ENCODE results near the gene HSD17B8.

Gene HSD17B8

GRCh38 chr6:33185654-33186187, 18.7 kb upstream of the HSD17B8 start:
- no peaks in the 10 kb centered on the region for H3K9me3 ChIP-seq (ENCODE audit: control insufficient read depth, low read depth, low read length)
- H3K4me3 ChIP-seq (ENCODE audit: low read length) = no peak overlapping the region
- peaks cover 2% of the 10 kb centered on the region for H3K27me3 ChIP-seq (ENCODE audit: control insufficient read depth, insufficient read depth, low read length)
- no peaks in the 10 kb centered on the region for H3K36me3 ChIP-seq (ENCODE audit: control insufficient read depth, low read depth, low read length)
- no peak overlapping the region for H3K9ac ChIP-seq (ENCODE audit: low read length)
- H3K27ac ChIP-seq (ENCODE audit: low read length) = no peak overlapping the region
- H3K4me1 ChIP-seq (ENCODE audit: control insufficient read depth, low read depth, low read length) = no peaks in the 10 kb centered on the region

GRCh38 chr6:33187809-33188208, 16.6 kb upstream of the HSD17B8 start:
- Histone ChIP-seq H3K27me3 (ENCODE audit: control insufficient read depth, insufficient read depth, low read length) (peaks cover 21% of the 10 kb centered on the region), H3K36me3 (ENCODE audit: control insufficient read depth, low read depth, low read length) (no peaks in the 10 kb centered on the region), H3K9ac (ENCODE audit: low read length) (no peak overlapping the region), H3K4me1 (ENCODE audit: control insufficient read depth, low read depth, low read length) (peaks cover 10% of the 10 kb centered on the region), H3K27ac (ENCODE audit: low read length) (no peak overlapping the region), H3K4me3 (ENCODE audit: low read length) (no peak overlapping the region), H3K9me3 (ENCODE audit: control insufficient read depth, low read depth, low read length) (no peaks in the 10 kb centered on the region)

- Histone ChIP-seq H3K36me3 (ENCODE audit: control insufficient read depth, low read depth, low read length) (no peaks in the 10 kb centered on the region), H3K9me3 (ENCODE audit: control insufficient read depth, low read depth, low read length) (no peaks in the 10 kb centered on the region), H3K4me1 (ENCODE audit: control insufficient read depth, low read depth, low read length) (peaks cover 10% of the 10 kb centered on the region), H3K4me3 (ENCODE audit: low read length) (no peak overlapping the region), H3K27ac (ENCODE audit: low read length) (no peak overlapping the region), H3K9ac (ENCODE audit: low read length) (no peak overlapping the region), H3K27me3 (ENCODE audit: control insufficient read depth, insufficient read depth, low read length) (peaks cover 31% of the 10 kb centered on the region)
Observed at GRCh38 chr6:33189164-33189563, 15.3 kb upstream of the HSD17B8 start.

GRCh38 chr6:33189625-33190448, 14.6 kb upstream of the HSD17B8 start:
- Histone ChIP-seq H3K4me3 (ENCODE audit: low read length) (no peak overlapping the region), H3K27ac (ENCODE audit: low read length) (no peak overlapping the region), H3K36me3 (ENCODE audit: control insufficient read depth, low read depth, low read length) (no peaks in the 10 kb centered on the region), H3K4me1 (ENCODE audit: control insufficient read depth, low read depth, low read length) (peaks cover 10% of the 10 kb centered on the region), H3K27me3 (ENCODE audit: control insufficient read depth, insufficient read depth, low read length) (peaks cover 31% of the 10 kb centered on the region), H3K9ac (ENCODE audit: low read length) (no peak overlapping the region), H3K9me3 (ENCODE audit: control insufficient read depth, low read depth, low read length) (no peaks in the 10 kb centered on the region)

GRCh38 chr6:33190504-33191107, 13.8 kb upstream of the HSD17B8 start:
- Histone ChIP-seq H3K27me3 (ENCODE audit: control insufficient read depth, insufficient read depth, low read length) (peaks cover 31% of the 10 kb centered on the region), H3K36me3 (ENCODE audit: control insufficient read depth, low read depth, low read length) (peaks cover 2% of the 10 kb centered on the region), H3K4me3 (ENCODE audit: low read length) (no peak overlapping the region), H3K9me3 (ENCODE audit: control insufficient read depth, low read depth, low read length) (no peaks in the 10 kb centered on the region), H3K4me1 (ENCODE audit: control insufficient read depth, low read depth, low read length) (peaks cover 10% of the 10 kb centered on the region), H3K27ac (ENCODE audit: low read length) (no peak overlapping the region), H3K9ac (ENCODE audit: low read length) (no peak overlapping the region)

GRCh38 chr6:33191383-33192104, 12.9 kb upstream of the HSD17B8 start:
- no peak overlapping the region for H3K9ac ChIP-seq (ENCODE audit: low read length)
- peak overlapping the region; percentile 67 for H3K4me3 ChIP-seq (ENCODE audit: low read length)
- peaks cover 8% of the 10 kb centered on the region for H3K36me3 ChIP-seq (ENCODE audit: control insufficient read depth, low read depth, low read length)
- H3K4me1 ChIP-seq (ENCODE audit: control insufficient read depth, low read depth, low read length) = peaks cover 10% of the 10 kb centered on the region
- H3K27me3 ChIP-seq (ENCODE audit: control insufficient read depth, insufficient read depth, low read length) = peaks cover 31% of the 10 kb centered on the region
- H3K27ac ChIP-seq (ENCODE audit: low read length) = no peak overlapping the region
- no peaks in the 10 kb centered on the region for H3K9me3 ChIP-seq (ENCODE audit: control insufficient read depth, low read depth, low read length)

- Histone ChIP-seq H3K9ac (ENCODE audit: low read length) (no peak within 1 kb of the TSS), H3K4me1 (ENCODE audit: control insufficient read depth, low read depth, low read length) (peaks cover 10% of the 10 kb centered on the region), H3K36me3 (ENCODE audit: control insufficient read depth, low read depth, low read length) (peaks cover 8% of the 10 kb centered on the region), H3K27me3 (ENCODE audit: control insufficient read depth, insufficient read depth, low read length) (peaks cover 31% of the 10 kb centered on the region), H3K27ac (ENCODE audit: low read length) (no peak within 1 kb of the TSS), H3K9me3 (ENCODE audit: control insufficient read depth, low read depth, low read length) (no peaks in the 10 kb centered on the region), H3K4me3 (ENCODE audit: low read length) (peak within 1 kb of the TSS; percentile 67)
Observed at GRCh38 chr6:33192105-33192646, 12.3 kb upstream of the HSD17B8 start, which contains the start of gene COL11A2. Gene COL11A2 (minus strand): TSS chr6:33192467. CDS start chr6:33192240, 227 bp downstream.

- peak overlapping the region; percentile 67 for H3K4me3 ChIP-seq (ENCODE audit: low read length)
- peaks cover 10% of the 10 kb centered on the region for H3K4me1 ChIP-seq (ENCODE audit: control insufficient read depth, low read depth, low read length)
- H3K36me3 ChIP-seq (ENCODE audit: control insufficient read depth, low read depth, low read length) = peaks cover 8% of the 10 kb centered on the region
- H3K27ac ChIP-seq (ENCODE audit: low read length) = no peak overlapping the region
- no peak overlapping the region for H3K9ac ChIP-seq (ENCODE audit: low read length)
- H3K27me3 ChIP-seq (ENCODE audit: control insufficient read depth, insufficient read depth, low read length) = peaks cover 31% of the 10 kb centered on the region
- no peaks in the 10 kb centered on the region for H3K9me3 ChIP-seq (ENCODE audit: control insufficient read depth, low read depth, low read length)
Observed at GRCh38 chr6:33192671-33193602, 11.5 kb upstream of the HSD17B8 start.

- H3K27me3 ChIP-seq (ENCODE audit: control insufficient read depth, insufficient read depth, low read length) = peaks cover 31% of the 10 kb centered on the region
- H3K4me3 ChIP-seq (ENCODE audit: low read length) = peak overlapping the region; percentile 67
- no peak overlapping the region for H3K27ac ChIP-seq (ENCODE audit: low read length)
- peaks cover 8% of the 10 kb centered on the region for H3K36me3 ChIP-seq (ENCODE audit: control insufficient read depth, low read depth, low read length)
- H3K9ac ChIP-seq (ENCODE audit: low read length) = no peak overlapping the region
- peaks cover 10% of the 10 kb centered on the region for H3K4me1 ChIP-seq (ENCODE audit: control insufficient read depth, low read depth, low read length)
- H3K9me3 ChIP-seq (ENCODE audit: control insufficient read depth, low read depth, low read length) = no peaks in the 10 kb centered on the region
Observed at GRCh38 chr6:33193619-33194018, 10.8 kb upstream of the HSD17B8 start.

- Histone ChIP-seq H3K27me3 (ENCODE audit: control insufficient read depth, insufficient read depth, low read length) (peaks cover 31% of the 10 kb centered on the region), H3K4me3 (ENCODE audit: low read length) (no peak overlapping the region), H3K4me1 (ENCODE audit: control insufficient read depth, low read depth, low read length) (peaks cover 13% of the 10 kb centered on the region), H3K9me3 (ENCODE audit: control insufficient read depth, low read depth, low read length) (no peaks in the 10 kb centered on the region), H3K9ac (ENCODE audit: low read length) (no peak overlapping the region), H3K27ac (ENCODE audit: low read length) (no peak overlapping the region), H3K36me3 (ENCODE audit: control insufficient read depth, low read depth, low read length) (peaks cover 8% of the 10 kb centered on the region)
Observed at GRCh38 chr6:33194431-33194979, 9.9 kb upstream of the HSD17B8 start.
